ENCODE data around the gene HRAS. TPM values are rescaled to one million over a fixed set of nuclear protein-coding genes. Genes with fewer than 3 reads are reported as not detected.

HRAS gene
- total RNA-seq, 1 experiment from 2014 or later: 104 TPM

- Histone ChIP-seq H3K27me3 (ENCODE audit: insufficient read depth, low read length) (no peaks in the 10 kb centered on the region), H3K9me3 (ENCODE audit: control insufficient read depth in 1 of 2, insufficient read depth in 1 of 2, low read depth in 1 of 2, low read length in 2 of 2) (no peaks in the 10 kb centered on the region), H3K9me2 (ENCODE audit: insufficient read depth) (no peaks in the 10 kb centered on the region), H3K79me2 (ENCODE audit: insufficient read depth, low read length) (peaks cover 19% of the 10 kb centered on the region), H4K20me1 (ENCODE audit: insufficient read depth) (no peaks in the 10 kb centered on the region), H3K4me3 (replicated peaks in 1 of 2; ENCODE audit: low read depth in 1 of 2, low read length in 2 of 2) (no peak overlapping the region), H3K4me1 (ENCODE audit: control insufficient read depth in 1 of 2, insufficient read depth in 2 of 2, low read length in 2 of 2) (peaks cover 16 to 42% of the 10 kb centered on the region in 2 experiments), H3K4me2 (ENCODE audit: low read length) (no peak overlapping the region), H3K27ac (ENCODE audit: low read depth, low read length) (no peak overlapping the region), H3K36me3 (ENCODE audit: control insufficient read depth in 1 of 2, insufficient read depth in 2 of 2, low read length in 2 of 2) (peaks cover 0 to 8% of the 10 kb centered on the region in 2 experiments; a peak in 1 of 4 replicates), H3K9ac (ENCODE audit: low read length) (no peak overlapping the region), H2AFZ (ENCODE audit: low read depth, low read length, poor library complexity, severe bottlenecking) (no peak overlapping the region)
- no peak for TF ChIP-seq REST (IDR thresholded peaks at IDR 0.05; ENCODE audit: low read depth)
- no peak for TF ChIP-seq POLR2A (IDR thresholded peaks at IDR 0.05; ENCODE audit: borderline replicate concordance, extremely low read depth, insufficient read depth, insufficient read length)
- no peak for TF ChIP-seq POLR2AphosphoS5 (IDR thresholded peaks at IDR 0.05; ENCODE audit: low read depth, low read length)
- no peak for TF ChIP-seq RAD21 (IDR thresholded peaks at IDR 0.05; ENCODE audit: low read depth)
- TF ChIP-seq ZNF274 (IDR thresholded peaks at IDR 0.05; ENCODE audit: low read depth, low read length): no peak
- intact Hi-C loops (cut with micrococcal nuclease): no loop called here
- ChIA-PET POLR2A (no interaction called here), RAD21 (ENCODE audit: low non-redundant PET in 1 of 2, low total read pairs in 2 of 2, uncharacterized antibody in 2 of 2, unreplicated experiment in 2 of 2) (no interaction called here), CTCF (no interaction called here)
- DNase-seq (ENCODE audit: low read depth, low spot score): no peak
- BruUV-seq (replicated peaks): no TSS peak
- ATAC-seq: no peak
Measured at GRCh38 chr11:573146-573759, 37.9 kb upstream of the HRAS start.

GRCh38 chr11:571802-572185, 36.4 kb upstream of the HRAS start:
- H3K4me2 ChIP-seq (ENCODE audit: low read length): no peak overlapping the region

More at GRCh38 chr11:571802-572185, 36.4 kb upstream of the HRAS start:
- peaks cover 4% of the 10 kb centered on the region for H3K79me2 ChIP-seq (ENCODE audit: insufficient read depth, low read length)
- ChIA-PET CTCF (no interaction called here), POLR2A (no interaction called here), RAD21 (ENCODE audit: low non-redundant PET in 1 of 2, low total read pairs in 2 of 2, uncharacterized antibody in 2 of 2, unreplicated experiment in 2 of 2) (no interaction called here)
- H3K9ac ChIP-seq (ENCODE audit: low read length): no peak overlapping the region
- no peaks in the 10 kb centered on the region for H3K9me3 ChIP-seq (ENCODE audit: control insufficient read depth in 1 of 2, insufficient read depth in 1 of 2, low read depth in 1 of 2, low read length in 2 of 2)
- no peaks in the 10 kb centered on the region for H3K36me3 ChIP-seq (ENCODE audit: control insufficient read depth in 1 of 2, insufficient read depth in 2 of 2, low read length in 2 of 2)
- H2AFZ ChIP-seq (ENCODE audit: low read depth, low read length, poor library complexity, severe bottlenecking): no peak overlapping the region
- no peak for ATAC-seq
- BruUV-seq (replicated peaks): no TSS peak
- TF ChIP-seq POLR2AphosphoS5 (IDR thresholded peaks at IDR 0.05; ENCODE audit: low read depth, low read length) (0 out of 2 replicates have a peak, but pooled peaks have one; percentile 15), POLR2A (IDR thresholded peaks at IDR 0.05; ENCODE audit: borderline replicate concordance, extremely low read depth, insufficient read depth, insufficient read length) (no peak)
- peak overlapping the region; percentile 2; the same call in 1 of the 2 replicates for H3K27ac ChIP-seq (ENCODE audit: low read depth, low read length)
- DNase-seq (ENCODE audit: low read depth, low spot score): no peak
- no peaks in the 10 kb centered on the region for H4K20me1 ChIP-seq (ENCODE audit: insufficient read depth)
- H3K9me2 ChIP-seq (ENCODE audit: insufficient read depth): no peaks in the 10 kb centered on the region
- H3K4me1 ChIP-seq (ENCODE audit: control insufficient read depth in 1 of 2, insufficient read depth in 2 of 2, low read length in 2 of 2): peaks cover 9 to 44% of the 10 kb centered on the region in 2 experiments; a peak in 3 of 4 replicates
- no peak overlapping the region for H3K4me3 ChIP-seq (replicated peaks in 1 of 2; ENCODE audit: low read depth in 1 of 2, low read length in 2 of 2)
- no peaks in the 10 kb centered on the region for H3K27me3 ChIP-seq (ENCODE audit: insufficient read depth, low read length)
- intact Hi-C loops (cut with micrococcal nuclease): no loop called here

Data from HCT116 (cell line).